PFSK-1 (cell line): Measurements from ENCODE around the gene TRIM46.

Experiments
- FOXP2 ChIP-seq: optimal IDR thresholded peaks from 2 replicates; pipeline ENCODE3; 2011; ENCODE audit warnings: borderline replicate concordance, control low read depth, inconsistent platforms; ENCODE audit not compliant: insufficient read depth; ENCODE audit errors: extremely low read length, extremely low read depth
- POLR2AphosphoS5 ChIP-seq: IDR thresholded peaks from 2 replicates; pipeline ENCODE4 v1.6.1; 2012; ENCODE audit warnings: low read depth, mild to moderate bottlenecking, control low read depth, low read length, moderate library complexity
- SIN3A ChIP-seq: IDR thresholded peaks from 2 replicates; pipeline ENCODE4 v1.6.1; 2012; ENCODE audit warnings: mild to moderate bottlenecking, low read length, moderate library complexity, borderline replicate concordance; ENCODE audit not compliant: insufficient read depth
- TAF1 ChIP-seq: IDR thresholded peaks from 2 replicates; pipeline ENCODE4 v1.6.1; 2012; ENCODE audit warnings: low read length, control low read depth, borderline replicate concordance; ENCODE audit not compliant: insufficient read depth
- TF ChIP-seq, protein P1 (sequence below), 2 experiments: IDR thresholded peaks; 2 replicates each; pipeline versions ENCODE4 v1.6.1 to v1.8.0; 2011 to 2012; ENCODE audit warnings: low read depth in 2 of 2, low read length in 2 of 2, control low read depth in 1 of 2, inconsistent platforms in 1 of 2, mild to moderate bottlenecking in 1 of 2, moderate library complexity in 1 of 2; ENCODE audit not compliant: insufficient read depth in 1 of 2

Gene TRIM46

DNA sequence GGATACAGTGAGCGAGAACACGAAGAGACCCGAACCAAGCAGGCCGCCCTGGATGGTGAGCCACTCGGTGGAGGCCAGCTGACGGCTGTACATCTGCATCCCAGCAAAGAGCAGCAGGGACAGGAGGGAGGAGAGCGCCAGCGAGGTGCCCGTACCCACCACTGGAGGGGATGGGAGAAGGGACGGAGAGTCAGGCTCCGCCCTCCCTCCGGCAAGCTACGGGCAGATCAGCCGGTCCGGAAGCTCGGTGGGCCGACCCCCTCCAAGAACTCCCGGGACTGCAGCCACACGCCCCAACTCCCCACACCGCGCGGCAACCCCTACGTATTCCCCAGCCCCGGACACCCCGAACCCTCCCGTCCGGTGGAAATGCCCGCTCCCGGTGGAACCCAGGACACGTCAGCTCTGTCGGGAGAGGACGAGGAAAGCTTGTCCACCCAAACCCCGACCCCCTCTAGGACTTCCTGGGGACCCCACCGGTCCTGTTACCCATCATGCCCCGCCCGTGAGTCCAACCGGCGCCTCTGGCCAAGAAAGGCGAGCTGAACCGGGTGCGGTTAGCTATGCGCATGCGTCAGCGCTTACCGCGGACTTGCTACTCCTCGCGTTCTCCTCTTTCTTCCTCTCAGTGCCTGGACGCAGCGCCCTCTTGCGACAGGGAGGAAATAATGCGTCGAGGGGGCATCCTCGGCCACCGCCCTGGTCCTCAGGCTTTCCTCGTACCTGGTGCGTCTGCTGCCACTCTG, 744 bp upstream of the TRIM46 start, which contains the start of gene KRTCAP2:
Gene KRTCAP2 (minus strand): TSS at position 573 of the 746 bp plus-strand sequence. CDS start 80 bp downstream, at position 493.
- TF ChIP-seq FOXP2 (no peak), SIN3A (no peak), POLR2AphosphoS5 (peak; percentile 95), TAF1 (peak; percentile 84)
- TF ChIP-seq, protein P1, sequence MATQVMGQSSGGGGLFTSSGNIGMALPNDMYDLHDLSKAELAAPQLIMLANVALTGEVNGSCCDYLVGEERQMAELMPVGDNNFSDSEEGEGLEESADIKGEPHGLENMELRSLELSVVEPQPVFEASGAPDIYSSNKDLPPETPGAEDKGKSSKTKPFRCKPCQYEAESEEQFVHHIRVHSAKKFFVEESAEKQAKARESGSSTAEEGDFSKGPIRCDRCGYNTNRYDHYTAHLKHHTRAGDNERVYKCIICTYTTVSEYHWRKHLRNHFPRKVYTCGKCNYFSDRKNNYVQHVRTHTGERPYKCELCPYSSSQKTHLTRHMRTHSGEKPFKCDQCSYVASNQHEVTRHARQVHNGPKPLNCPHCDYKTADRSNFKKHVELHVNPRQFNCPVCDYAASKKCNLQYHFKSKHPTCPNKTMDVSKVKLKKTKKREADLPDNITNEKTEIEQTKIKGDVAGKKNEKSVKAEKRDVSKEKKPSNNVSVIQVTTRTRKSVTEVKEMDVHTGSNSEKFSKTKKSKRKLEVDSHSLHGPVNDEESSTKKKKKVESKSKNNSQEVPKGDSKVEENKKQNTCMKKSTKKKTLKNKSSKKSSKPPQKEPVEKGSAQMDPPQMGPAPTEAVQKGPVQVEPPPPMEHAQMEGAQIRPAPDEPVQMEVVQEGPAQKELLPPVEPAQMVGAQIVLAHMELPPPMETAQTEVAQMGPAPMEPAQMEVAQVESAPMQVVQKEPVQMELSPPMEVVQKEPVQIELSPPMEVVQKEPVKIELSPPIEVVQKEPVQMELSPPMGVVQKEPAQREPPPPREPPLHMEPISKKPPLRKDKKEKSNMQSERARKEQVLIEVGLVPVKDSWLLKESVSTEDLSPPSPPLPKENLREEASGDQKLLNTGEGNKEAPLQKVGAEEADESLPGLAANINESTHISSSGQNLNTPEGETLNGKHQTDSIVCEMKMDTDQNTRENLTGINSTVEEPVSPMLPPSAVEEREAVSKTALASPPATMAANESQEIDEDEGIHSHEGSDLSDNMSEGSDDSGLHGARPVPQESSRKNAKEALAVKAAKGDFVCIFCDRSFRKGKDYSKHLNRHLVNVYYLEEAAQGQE (IDR thresholded peaks at IDR 0.05; ENCODE audit: insufficient read depth in 1 of 2, low read depth in 2 of 2, low read length in 2 of 2), result peak; percentile 43 to 47; a peak in 1 of 4 replicates

DNA sequence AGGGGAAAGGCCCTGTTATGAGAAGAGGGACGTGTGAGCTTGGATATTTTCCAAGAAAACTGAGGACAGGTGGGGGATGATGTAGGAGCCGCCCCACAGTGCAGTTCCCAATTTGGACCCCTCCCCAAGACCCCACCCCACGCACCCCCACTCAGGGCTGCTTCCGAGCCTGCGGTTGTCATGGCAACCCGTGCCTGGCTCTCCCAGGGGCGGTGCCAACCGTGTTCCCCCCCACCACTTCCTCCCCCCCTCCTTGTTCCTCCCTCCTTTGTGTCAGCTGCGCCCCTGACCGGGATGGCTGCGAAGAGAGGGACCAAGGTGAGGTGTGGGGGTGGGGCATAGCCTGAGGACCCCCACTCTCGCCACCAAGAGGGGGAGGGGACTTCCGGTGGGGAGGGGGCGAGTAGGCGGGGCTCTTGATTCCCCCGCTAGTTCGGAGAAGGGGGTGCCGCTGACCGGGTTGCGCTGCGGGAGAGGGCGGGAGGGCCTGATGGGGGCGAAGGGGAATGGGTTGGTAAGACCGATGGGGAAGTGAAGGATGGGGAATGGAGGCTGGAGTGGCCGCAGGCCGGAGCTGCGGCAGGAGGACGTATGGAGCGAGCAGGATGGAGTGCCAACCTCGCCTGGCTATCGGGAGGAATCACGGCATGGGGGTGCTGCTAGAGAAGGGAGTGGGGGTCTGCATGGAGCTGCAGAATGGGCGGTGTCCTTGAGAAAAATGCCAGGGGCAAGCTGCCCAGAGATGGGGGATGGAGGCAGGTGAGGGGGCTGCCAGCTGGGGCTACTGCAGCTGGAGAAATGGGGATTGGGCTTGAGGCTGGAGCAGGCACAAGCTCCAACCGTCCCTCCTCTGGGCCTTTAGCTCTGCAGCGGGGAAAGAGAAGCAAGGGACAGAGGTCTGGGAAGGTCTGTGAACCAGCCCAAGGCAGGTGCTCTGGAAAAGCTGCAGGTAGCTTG, 953 bp downstream of the TRIM46 start:
- TF ChIP-seq TAF1, result no peak
- TF ChIP-seq SIN3A, result no peak
- no peak for TF ChIP-seq FOXP2
- TF ChIP-seq, protein P1 (IDR thresholded peaks at IDR 0.05; ENCODE audit: insufficient read depth in 1 of 2, low read depth in 2 of 2, low read length in 2 of 2), result no peak
- no peak for TF ChIP-seq POLR2AphosphoS5

DNA sequence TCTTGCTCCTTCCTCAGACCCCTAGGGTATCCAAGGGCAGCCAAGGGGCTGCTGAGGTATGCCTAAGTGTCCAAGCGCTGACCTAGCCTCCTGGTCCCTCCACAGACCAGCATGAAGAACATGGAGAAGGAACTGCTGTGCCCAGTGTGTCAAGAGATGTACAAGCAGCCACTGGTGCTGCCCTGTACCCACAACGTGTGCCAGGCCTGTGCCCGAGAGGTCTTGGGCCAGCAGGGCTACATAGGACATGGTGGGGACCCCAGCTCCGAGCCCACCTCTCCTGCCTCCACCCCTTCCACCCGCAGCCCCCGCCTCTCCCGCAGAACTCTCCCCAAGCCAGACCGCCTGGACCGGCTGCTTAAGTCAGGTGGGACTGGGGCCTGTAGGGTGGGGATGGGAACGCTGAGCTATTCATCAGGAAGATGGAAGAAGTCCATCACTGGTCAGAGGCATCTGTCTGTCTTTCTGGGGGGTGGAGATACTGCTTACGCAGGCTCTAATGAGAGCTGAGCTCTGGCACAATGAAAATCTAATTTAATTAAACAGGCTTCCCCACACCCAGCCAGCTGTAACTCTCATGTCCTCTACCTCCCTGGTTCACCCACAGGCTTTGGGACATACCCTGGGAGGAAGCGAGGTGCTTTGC, 1.8 kb downstream of the TRIM46 start:
- no peak for TF ChIP-seq FOXP2
- TF ChIP-seq SIN3A, result no peak
- no peak for TF ChIP-seq TAF1
- TF ChIP-seq, protein P1 (IDR thresholded peaks at IDR 0.05; ENCODE audit: insufficient read depth in 1 of 2, low read depth in 2 of 2, low read length in 2 of 2), result no peak
- no peak for TF ChIP-seq POLR2AphosphoS5

DNA sequence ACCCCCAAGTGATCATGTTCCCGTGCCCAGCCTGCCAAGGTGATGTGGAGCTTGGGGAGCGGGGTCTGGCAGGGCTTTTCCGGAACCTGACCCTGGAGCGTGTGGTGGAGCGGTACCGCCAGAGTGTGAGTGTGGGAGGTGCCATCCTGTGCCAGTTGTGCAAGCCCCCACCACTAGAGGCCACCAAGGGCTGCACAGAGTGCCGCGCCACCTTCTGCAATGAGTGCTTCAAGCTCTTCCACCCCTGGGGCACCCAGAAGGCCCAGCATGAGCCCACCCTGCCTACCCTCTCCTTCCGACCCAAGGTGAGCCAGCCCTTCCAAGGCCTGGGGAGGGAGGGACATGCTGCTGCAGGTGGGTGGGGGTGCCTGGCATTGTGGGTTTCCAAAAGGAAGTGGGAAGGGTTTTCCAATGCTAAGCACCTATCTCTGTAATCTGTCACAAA, 2.3 kb downstream of the TRIM46 start:
- TF ChIP-seq SIN3A (no peak), TAF1 (no peak), FOXP2 (no peak), POLR2AphosphoS5 (no peak)
- TF ChIP-seq, protein P1 (IDR thresholded peaks at IDR 0.05; ENCODE audit: insufficient read depth in 1 of 2, low read depth in 2 of 2, low read length in 2 of 2), result no peak
